ENCODE measurements around the gene ZNF883.

- no peak for TF ChIP-seq SUZ12 (IDR thresholded peaks at IDR 0.05)
- TF ChIP-seq BHLHE40 (IDR thresholded peaks at IDR 0.05; ENCODE audit: borderline replicate concordance): no peak
These were observed at the start of gene ZNF883 for GRCh38 chr9:113011911-113012381.
